A673 (cell line): Measurements from ENCODE around the gene PEX11G. TPM values are rescaled to one million over a fixed set of nuclear protein-coding genes. Genes with fewer than 3 reads are reported as not detected.
A peak's percentile ranks its signal among the peaks of the same experiment; 100 is the strongest.

ENCODE experiments used
- Bru-seq: library from RNA; stranded (reverse); fragments of 400-500 nt; gene quantifications from one replicate; lab custom pipeline; 2021; lab: Mats Ljungman, UMichigan
- BruChase-seq, 2 experiments: library from RNA; stranded (reverse); fragments of 400-500 nt; gene quantifications; one replicate each; lab custom pipeline; 2021; lab: Mats Ljungman, UMichigan
- BruUV-seq: library from RNA; stranded (reverse); fragments of 400-500 nt; replicated peaks from 2 replicates; lab custom pipeline; 2021; lab: Mats Ljungman, UMichigan
- CTCF ChIA-PET: fragments of 300-600 bp; sonication (Branson Sonifier 250); formaldehyde crosslinking; loops from one replicate; lab custom pipeline; 2022; ENCODE audit warnings: antibody characterized with exemption; lab: Charles Lee
- POLR2A ChIA-PET: fragments of 300-600 bp; sonication (Branson Sonifier 250); formaldehyde crosslinking; loops from one replicate; lab custom pipeline; 2022; ENCODE audit warnings: antibody characterized with exemption; ENCODE audit not compliant: low non-redundant PET; lab: Charles Lee
- DNase-seq: peaks from one replicate; pipeline ENCODE4 v3.0.0-alpha.2; 2015; ENCODE audit warnings: low spot score
- H3K27ac ChIP-seq: fragments of 200-600 bp; sonication (generic); 2 replicates; pipeline ENCODE4 v1.5.1; 2016; ENCODE audit warnings: mixed run types, low read depth, mild to moderate bottlenecking, mixed read lengths, antibody characterized with exemption, low read length; ENCODE audit not compliant: poor library complexity, severe bottlenecking
- H3K27me3 ChIP-seq: fragments of 200-600 bp; sonication (generic); replicated peaks from 2 replicates; pipeline ENCODE4 v1.6.1; 2017; ENCODE audit warnings: mixed run types, low read depth, mild to moderate bottlenecking, mixed read lengths, antibody characterized with exemption, low read length; ENCODE audit not compliant: insufficient read depth, poor library complexity
- H3K36me3 ChIP-seq: fragments of 200-600 bp; sonication (generic); 2 replicates; pipeline ENCODE4 v1.6.1; 2016; ENCODE audit warnings: mixed run types, mild to moderate bottlenecking, mixed read lengths, antibody characterized with exemption, low read length; ENCODE audit not compliant: insufficient read depth, poor library complexity, severe bottlenecking
- H3K4me1 ChIP-seq: fragments of 200-600 bp; sonication (generic); 2 replicates; pipeline ENCODE4 v1.6.1; 2017; ENCODE audit warnings: mixed run types, mild to moderate bottlenecking, mixed read lengths, antibody characterized with exemption, low read length; ENCODE audit not compliant: insufficient read depth, poor library complexity, severe bottlenecking
- H3K4me3 ChIP-seq: fragments of 200-600 bp; sonication (generic); 2 replicates; pipeline ENCODE4 v1.5.1; 2016; ENCODE audit warnings: low read depth, mixed run types, mild to moderate bottlenecking, mixed read lengths, low read length; ENCODE audit not compliant: poor library complexity, severe bottlenecking
- H3K9me3 ChIP-seq: fragments of 200-600 bp; sonication (generic); 2 replicates; pipeline ENCODE4 v1.6.1; 2016; ENCODE audit warnings: mixed run types, low read depth, mild to moderate bottlenecking, mixed read lengths, antibody characterized with exemption, low read length; ENCODE audit not compliant: poor library complexity, severe bottlenecking
- EZH2 ChIP-seq: fragments of 200-600 bp; sonication (generic); IDR thresholded peaks from 2 replicates; pipeline ENCODE4 v1.6.1; 2017; ENCODE audit warnings: borderline replicate concordance, low read depth, mild to moderate bottlenecking, mixed read lengths, antibody characterized with exemption, low read length; ENCODE audit not compliant: poor library complexity, severe bottlenecking
- intact Hi-C: fragments of 100-400 bp; cut with micrococcal nuclease; formaldehyde crosslinking; loops from one replicate; pipeline ENCODE4 v1.10.0; 2022; ENCODE audit not compliant: unreplicated experiment
- long read RNA-seq: library from polyadenylated mRNA; stranded (forward); transcript quantifications from one replicate; pipeline ENCODE4 v2.0.0, GENCODE V29; 2022
- total RNA-seq: library from RNA; stranded (reverse); gene quantifications from 2 replicates; pipeline ENCODE4 v1.2.3, GENCODE V29; 2021
- TF ChIP-seq, protein P1 (sequence below): fragments of 300-800, 200-600 bp; sonication (generic); conservative IDR thresholded peaks from 2 replicates; pipeline ENCODE4 v1.5.1; 2017; ENCODE audit warnings: low read depth, mild to moderate bottlenecking, antibody characterized with exemption, low read length, moderate library complexity, mixed read lengths

PEX11G gene
- total RNA-seq (1.1 and 1.9 TPM in 2 replicates), Bru-seq, nascent RNA (percentile 22 among the genes with signal in this experiment), BruChase-seq, experiment 1, labeled RNA remaining after a 2-hour chase (percentile 16 among the genes with signal in this experiment), BruChase-seq, experiment 2, labeled RNA remaining after a 6-hour chase (percentile 19 among the genes with signal in this experiment)
- long read RNA-seq, partial matches to known transcripts = 0 of 2 reads
- long read RNA-seq, other reads (novel, unspliced or antisense) = 2 of 2 reads

GRCh38 chr19:7488736-7489353 is at the start of gene PEX11G:
Gene PEX11G (minus strand): TSS chr19:7489035. CDS start chr19:7489010, 25 bp downstream.
- no peaks in the 10 kb centered on the region for H3K27me3 ChIP-seq
- H3K27ac ChIP-seq = peak within 1 kb of the TSS; percentile 83
- peak; percentile 90 for DNase-seq
- no peak for TF ChIP-seq EZH2
- TF ChIP-seq, protein P1, sequence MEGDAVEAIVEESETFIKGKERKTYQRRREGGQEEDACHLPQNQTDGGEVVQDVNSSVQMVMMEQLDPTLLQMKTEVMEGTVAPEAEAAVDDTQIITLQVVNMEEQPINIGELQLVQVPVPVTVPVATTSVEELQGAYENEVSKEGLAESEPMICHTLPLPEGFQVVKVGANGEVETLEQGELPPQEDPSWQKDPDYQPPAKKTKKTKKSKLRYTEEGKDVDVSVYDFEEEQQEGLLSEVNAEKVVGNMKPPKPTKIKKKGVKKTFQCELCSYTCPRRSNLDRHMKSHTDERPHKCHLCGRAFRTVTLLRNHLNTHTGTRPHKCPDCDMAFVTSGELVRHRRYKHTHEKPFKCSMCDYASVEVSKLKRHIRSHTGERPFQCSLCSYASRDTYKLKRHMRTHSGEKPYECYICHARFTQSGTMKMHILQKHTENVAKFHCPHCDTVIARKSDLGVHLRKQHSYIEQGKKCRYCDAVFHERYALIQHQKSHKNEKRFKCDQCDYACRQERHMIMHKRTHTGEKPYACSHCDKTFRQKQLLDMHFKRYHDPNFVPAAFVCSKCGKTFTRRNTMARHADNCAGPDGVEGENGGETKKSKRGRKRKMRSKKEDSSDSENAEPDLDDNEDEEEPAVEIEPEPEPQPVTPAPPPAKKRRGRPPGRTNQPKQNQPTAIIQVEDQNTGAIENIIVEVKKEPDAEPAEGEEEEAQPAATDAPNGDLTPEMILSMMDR = no peak
- H3K9me3 ChIP-seq = no peaks in the 10 kb centered on the region
- intact Hi-C loops = no loop called here
- H3K36me3 ChIP-seq = no peaks in the 10 kb centered on the region
- ChIA-PET POLR2A (no interaction called here), CTCF (no interaction called here)
- BruUV-seq = no TSS peak
- no peaks in the 10 kb centered on the region for H3K4me1 ChIP-seq
- H3K4me3 ChIP-seq = peak within 1 kb of the TSS; percentile 55

DNA sequence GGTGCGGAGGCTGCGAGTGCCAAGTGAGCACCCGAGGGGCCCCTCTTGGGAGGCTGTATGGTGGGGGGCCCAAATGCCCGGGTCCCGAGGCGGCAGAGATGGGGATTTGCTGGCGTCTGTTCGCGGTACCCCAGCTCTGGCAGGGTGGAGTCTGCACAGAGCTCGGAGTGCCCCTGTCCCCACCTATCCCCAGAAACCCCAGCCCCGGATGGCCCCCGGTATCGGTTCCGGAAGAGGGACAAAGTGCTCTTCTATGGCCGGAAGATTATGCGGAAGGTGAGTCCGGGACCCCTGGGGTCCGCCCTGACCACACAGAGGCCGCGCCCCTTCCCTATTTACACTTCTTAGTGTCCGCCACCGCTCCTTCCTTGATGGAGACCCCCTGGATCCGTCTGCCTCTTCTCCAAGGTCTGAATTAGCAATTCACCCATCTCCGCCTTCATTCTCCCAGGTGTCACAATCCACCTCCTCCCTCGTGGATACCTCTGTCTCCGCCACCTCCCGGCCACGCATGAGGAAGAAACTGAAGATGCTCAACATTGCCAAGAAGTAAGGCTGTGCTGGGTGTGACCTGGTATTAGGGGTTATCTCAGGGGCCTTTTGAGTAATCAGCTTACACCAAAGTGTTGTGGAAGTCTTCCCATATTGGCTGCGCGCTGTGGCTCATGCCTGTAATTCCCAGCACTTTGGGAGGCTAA is 47.3 kb upstream of the PEX11G start:
- H3K9me3 ChIP-seq = no peaks in the 10 kb centered on the region
- no peaks in the 10 kb centered on the region for H3K36me3 ChIP-seq
- H3K27me3 ChIP-seq = no peaks in the 10 kb centered on the region
- CTCF ChIA-PET = no interaction called here
- no TSS peak for BruUV-seq
- H3K4me1 ChIP-seq = no peaks in the 10 kb centered on the region
- intact Hi-C loops = loop anchor here (10.0 kb wide), 1 partner anchor 141 kb away; no protein-coding TSS in a partner anchor
- peak overlapping the region; percentile 73 for H3K4me3 ChIP-seq
- DNase-seq = no peak
- peak overlapping the region; percentile 87 for H3K27ac ChIP-seq
- no peak for TF ChIP-seq EZH2
- TF ChIP-seq, protein P1 = no peak
- POLR2A ChIA-PET = no interaction called here

DNA sequence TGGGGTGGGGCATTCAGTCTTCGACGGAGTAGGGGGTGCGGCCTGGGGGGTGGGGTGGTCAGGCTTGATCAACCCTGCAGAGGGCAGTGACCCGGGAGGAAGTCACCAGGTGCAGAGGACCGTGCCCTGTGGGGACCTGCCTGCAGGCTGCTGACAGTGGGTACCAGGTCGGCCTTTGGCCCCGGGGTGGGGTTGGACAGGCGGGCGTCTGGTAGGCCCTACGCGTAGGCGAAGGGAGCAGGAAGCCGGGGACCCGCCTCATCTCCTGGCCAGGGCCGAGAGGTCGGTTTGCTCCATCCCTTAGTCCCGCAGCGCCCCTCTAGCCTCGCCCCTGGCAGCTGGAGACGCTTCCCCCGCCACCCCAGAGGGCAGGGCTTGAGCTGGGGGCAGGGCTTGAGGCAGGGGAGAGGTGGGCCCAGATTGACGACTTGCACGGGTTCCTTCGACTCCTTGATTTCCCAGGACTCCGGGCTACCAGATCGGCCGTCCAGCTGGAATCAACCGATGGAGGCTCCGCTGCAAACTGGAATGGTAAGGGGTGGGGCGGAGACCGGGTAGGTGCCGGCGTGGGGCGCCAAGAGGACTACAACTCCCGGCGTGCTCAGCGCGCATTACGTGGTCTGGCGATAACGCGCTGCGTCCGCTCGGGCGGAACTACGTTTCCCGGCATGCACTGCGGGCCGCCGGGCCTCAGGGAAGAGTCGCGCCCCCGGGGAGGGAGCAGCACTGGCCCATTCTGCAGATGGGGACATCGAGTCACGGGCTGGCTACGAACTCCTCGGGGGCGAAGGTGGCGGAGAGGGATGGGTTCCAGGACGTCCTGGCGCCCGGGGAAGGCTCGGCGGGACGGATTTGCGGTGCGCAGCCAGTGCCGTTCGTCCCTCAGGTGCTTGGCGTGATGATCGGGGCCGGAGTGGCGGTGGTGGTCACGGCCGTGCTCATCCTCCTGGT is 46.5 kb upstream of the PEX11G start, which contains the start of gene PNPLA6:
Gene PNPLA6, plus strand, starts transcription at position 671 of the 951 bp plus-strand sequence. Its CDS starts 72 bp downstream, at position 743.
- no peak for TF ChIP-seq EZH2
- TF ChIP-seq, protein P1 = no peak
- peak within 1 kb of the TSS; percentile 73 for H3K4me3 ChIP-seq
- intact Hi-C loops = loop anchor here (10.0 kb wide), 1 partner anchor 141 kb away; no protein-coding TSS in a partner anchor
- H3K36me3 ChIP-seq = no peaks in the 10 kb centered on the region
- H3K9me3 ChIP-seq = no peaks in the 10 kb centered on the region
- no peaks in the 10 kb centered on the region for H3K4me1 ChIP-seq
- POLR2A ChIA-PET = no interaction called here
- CTCF ChIA-PET = no interaction called here
- H3K27ac ChIP-seq = peak within 1 kb of the TSS; percentile 87
- H3K27me3 ChIP-seq = no peaks in the 10 kb centered on the region
- DNase-seq = peak; percentile 97
- BruUV-seq = TSS peak; percentile 23
